PC-9 (cell line): Measurements from ENCODE around the gene GIGYF1. TPM values are rescaled to one million over a fixed set of nuclear protein-coding genes. Genes with fewer than 3 reads are reported as not detected.

Source experiments
- BruUV-seq: library from RNA; stranded (reverse); fragments of 400-500 nt; replicated peaks from 2 replicates; lab custom pipeline; 2021; lab: Mats Ljungman, UMichigan
- CTCF ChIA-PET: fragments of 300-600 bp; sonication (Branson Sonifier 250); formaldehyde crosslinking; loops from one replicate; lab custom pipeline; 2022; ENCODE audit warnings: antibody characterized with exemption; lab: Charles Lee
- POLR2A ChIA-PET: fragments of 300-600 bp; sonication (Branson Sonifier 250); formaldehyde crosslinking; loops from one replicate; lab custom pipeline; 2022; ENCODE audit warnings: antibody characterized with exemption; ENCODE audit not compliant: unreplicated experiment; lab: Charles Lee
- DNase-seq, 2 experiments: peaks; one replicate each; pipeline versions ENCODE4 v3.0.0 to v3.0.0-alpha.2; 2015 to 2022; ENCODE audit warnings: mixed read lengths in 1 of 2
- H2AFZ ChIP-seq: fragments of 200-600 bp; sonication (generic); 2 replicates; pipeline ENCODE4 v1.8.1; 2017; ENCODE audit warnings: antibody characterized with exemption
- H3F3A ChIP-seq: fragments of 200-600 bp; sonication (generic); 2 replicates; pipeline ENCODE4 v1.8.1; 2017; ENCODE audit warnings: antibody characterized with exemption, mild to moderate bottlenecking, low read depth; ENCODE audit not compliant: insufficient read depth
- H3K27ac ChIP-seq: fragments of 200-600 bp; sonication (generic); 2 replicates; pipeline ENCODE4 v1.6.1; 2016; ENCODE audit warnings: mixed run types
- H3K27me3 ChIP-seq: fragments of 200-600 bp; sonication (generic); 2 replicates; pipeline ENCODE4 v1.6.1; 2016; ENCODE audit warnings: low read depth, mixed run types; ENCODE audit not compliant: insufficient read depth
- H3K36me3 ChIP-seq: fragments of 200-600 bp; sonication (generic); 2 replicates; pipeline ENCODE4 v1.6.1; 2016; ENCODE audit warnings: low read depth, mixed run types
- H3K4me1 ChIP-seq: fragments of 200-600 bp; sonication (generic); replicated peaks from 2 replicates; pipeline ENCODE4 v1.6.1; 2016; ENCODE audit warnings: mixed run types; ENCODE audit not compliant: insufficient read depth
- H3K4me2 ChIP-seq: fragments of 200-600 bp; sonication (generic); 2 replicates; pipeline ENCODE4 v1.6.1; 2017; ENCODE audit warnings: mixed run types
- H3K4me3 ChIP-seq: fragments of 200-600 bp; sonication (generic); 2 replicates; pipeline ENCODE4 v1.6.1; 2016; ENCODE audit warnings: mixed run types
- H3K79me2 ChIP-seq: fragments of 200-600 bp; sonication (generic); 2 replicates; pipeline ENCODE4 v1.6.1; 2017; ENCODE audit warnings: low read depth, mixed run types
- H3K9me2 ChIP-seq: fragments of 200-600 bp; sonication (generic); 2 replicates; pipeline ENCODE4 v1.8.1; 2017; ENCODE audit warnings: mild to moderate bottlenecking; ENCODE audit not compliant: insufficient read depth
- H3K9me3 ChIP-seq: fragments of 200-600 bp; sonication (generic); 2 replicates; pipeline ENCODE4 v1.8.1; 2016; ENCODE audit warnings: low read depth; ENCODE audit not compliant: insufficient read depth
- H4K20me1 ChIP-seq: fragments of 200-600 bp; sonication (generic); 2 replicates; pipeline ENCODE4 v1.8.1; 2017; ENCODE audit not compliant: insufficient read depth
- CTCF ChIP-seq: fragments of 200-600 bp; sonication (generic); conservative IDR thresholded peaks from 2 replicates; pipeline ENCODE4 v1.6.1; 2017; ENCODE audit warnings: mixed run types, antibody characterized with exemption, mild to moderate bottlenecking, moderate library complexity
- EZH2 ChIP-seq: fragments of 200-600 bp; sonication (generic); IDR thresholded peaks from 2 replicates; pipeline ENCODE4 v1.8.0; 2017; ENCODE audit warnings: antibody characterized with exemption, low read depth
- intact Hi-C: fragments of 100-400 bp; cut with micrococcal nuclease; formaldehyde crosslinking; loops from one replicate; pipeline ENCODE4 v1.10.0; 2022; ENCODE audit not compliant: unreplicated experiment
- total RNA-seq: library from RNA; stranded (reverse); gene quantifications from 2 replicates; pipeline ENCODE4 v1.2.3, GENCODE V29; 2021

The GIGYF1 gene
- total RNA-seq, 1 experiment from 2014 or later: 55.1 TPM

GRCh38 chr7:100673302-100673941 lies 20.6 kb downstream of the GIGYF1 start, which contains the start of gene GNB2:
Gene GNB2, plus strand, starts transcription at chr7:100673740. Its CDS starts 2,526 bp downstream, at chr7:100676266.
- intact Hi-C loops: loop anchor here (1.0 to 5.0 kb wide), 5 partner anchors 46 to 217 kb away; partner anchors contain the start of genes FBXO24, LRCH4 and MOSPD3

GRCh38 chr7:100671353-100672327 lies 22.4 kb downstream of the GIGYF1 start:
- POLR2A ChIA-PET: no interaction called here
- H3F3A ChIP-seq: peaks cover 14% of the 10 kb centered on the region; the same call in 1 of the 2 replicates
- no peaks in the 10 kb centered on the region; the same call in 1 of the 2 replicates for H3K4me1 ChIP-seq
- H3K27me3 ChIP-seq: no peaks in the 10 kb centered on the region
- intact Hi-C loops: loop anchor here (2.0 to 5.0 kb wide), 2 partner anchors 44 to 59 kb away; partner anchors contain the start of gene MOSPD3
- H3K4me3 ChIP-seq: no peak overlapping the region
- CTCF ChIA-PET: interaction anchor here (0.6 kb wide), 2 partner anchors 66 to 174 kb away, joined by 3 to 4 read pairs; no protein-coding TSS in a partner anchor
- H4K20me1 ChIP-seq: peaks cover 15% of the 10 kb centered on the region
- BruUV-seq: no TSS peak
- no peak overlapping the region for H3K27ac ChIP-seq
- no peak overlapping the region for H3K4me2 ChIP-seq
- no peaks in the 10 kb centered on the region for H3K9me3 ChIP-seq
- no peaks in the 10 kb centered on the region for H3K9me2 ChIP-seq
- no peak for TF ChIP-seq EZH2
- TF ChIP-seq CTCF: no peak
- DNase-seq: no peak
- H3K36me3 ChIP-seq: 0 out of 2 replicates have a peak, but pooled peaks cover under 1% of the 10 kb centered on the region
- H3K79me2 ChIP-seq: peaks cover 24% of the 10 kb centered on the region
- H2AFZ ChIP-seq: no peak overlapping the region

More at GRCh38 chr7:100673302-100673941, 20.6 kb downstream of the GIGYF1 start, which contains the start of gene GNB2:
- H3F3A ChIP-seq: peaks cover 8% of the 10 kb centered on the region; the same call in 1 of the 2 replicates
- peaks cover 12% of the 10 kb centered on the region; the same call in 1 of the 2 replicates for H3K36me3 ChIP-seq
- peak within 1 kb of the TSS; percentile 94 for H2AFZ ChIP-seq
- peak within 1 kb of the TSS; percentile 81 for H3K4me2 ChIP-seq
- no peak for TF ChIP-seq CTCF
- TF ChIP-seq EZH2: no peak
- H3K4me3 ChIP-seq: peak within 1 kb of the TSS; percentile 99
- H3K4me1 ChIP-seq: no peaks in the 10 kb centered on the region; the same call in 1 of the 2 replicates
- CTCF ChIA-PET: interaction anchor here (1.3 kb wide), 1 partner anchor 39 kb away, joined by 6 read pairs; no protein-coding TSS in a partner anchor
- H3K79me2 ChIP-seq: peaks cover 24% of the 10 kb centered on the region
- POLR2A ChIA-PET: interaction anchor here (0.5 to 1.1 kb wide), 10 partner anchors 23 to 650 kb away, joined by 3 to 8 read pairs (median 6); partner anchors contain the start of genes FBXO24, MEPCE, MOSPD3 and SRRT
- no peaks in the 10 kb centered on the region for H3K27me3 ChIP-seq
- H3K27ac ChIP-seq: peak within 1 kb of the TSS; percentile 75
- H3K9me2 ChIP-seq: no peaks in the 10 kb centered on the region
- BruUV-seq: no TSS peak
- H3K9me3 ChIP-seq: no peaks in the 10 kb centered on the region
- peak; percentile 93 to 100 for DNase-seq
- H4K20me1 ChIP-seq: peaks cover 19% of the 10 kb centered on the region
